AG09319 (cell line): ENCODE results near the gene SLC7A9.
"Not testable (repeated sequence)": the region's sequence is repeated elsewhere in the genome, so short reads cannot be mapped to it uniquely, and the experiment has no call there.

Source experiments
- DNase-seq: peaks from one replicate; pipeline ENCODE4 v3.0.0-alpha.2; 2010; ENCODE audit warnings: low read depth; ENCODE audit errors: extremely low read depth
- TF ChIP-seq, protein P1 (sequence below): IDR thresholded peaks from 2 replicates; pipeline ENCODE4 v1.5.1; 2011; ENCODE audit warnings: low read depth, mild to moderate bottlenecking, inconsistent platforms, low read length, moderate library complexity

SLC7A9 gene

DNA sequence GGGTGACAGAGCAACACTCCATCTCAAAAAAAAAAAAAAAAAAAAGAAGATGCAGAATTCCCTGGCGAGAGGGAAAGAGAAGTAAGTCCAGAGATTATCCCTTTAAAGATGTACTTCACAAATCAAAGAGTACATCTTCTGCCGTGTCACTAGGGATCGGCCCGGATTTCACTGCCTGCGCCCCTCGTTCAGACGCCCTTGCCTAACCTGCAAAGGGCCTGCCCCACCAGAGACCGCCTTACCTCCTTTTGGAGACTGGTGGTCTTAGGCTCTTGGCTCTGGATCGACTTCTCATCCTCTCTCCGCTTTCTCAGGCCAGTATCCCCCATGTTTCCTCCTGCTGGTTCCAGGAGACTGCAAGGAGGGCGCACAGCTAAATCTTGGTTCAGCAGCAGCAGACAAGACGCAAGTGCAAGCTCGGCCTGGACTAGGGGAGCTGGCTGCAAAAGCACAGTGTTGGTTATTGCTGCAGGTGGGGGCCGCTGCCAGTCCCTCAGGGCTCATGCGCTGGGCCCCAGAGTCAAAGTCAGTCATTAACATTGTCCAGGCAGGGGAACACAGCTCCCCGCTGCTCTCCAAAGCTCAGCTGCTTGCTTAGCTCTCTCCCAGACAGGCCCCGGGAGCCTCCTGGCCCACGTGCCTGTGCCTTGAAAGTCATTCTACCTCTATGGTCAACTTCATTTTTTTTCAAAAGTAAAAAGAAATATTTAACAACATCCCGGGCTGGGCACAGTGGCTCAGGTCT lies 1.2 kb downstream of the SLC7A9 start:
- TF ChIP-seq, protein P1, sequence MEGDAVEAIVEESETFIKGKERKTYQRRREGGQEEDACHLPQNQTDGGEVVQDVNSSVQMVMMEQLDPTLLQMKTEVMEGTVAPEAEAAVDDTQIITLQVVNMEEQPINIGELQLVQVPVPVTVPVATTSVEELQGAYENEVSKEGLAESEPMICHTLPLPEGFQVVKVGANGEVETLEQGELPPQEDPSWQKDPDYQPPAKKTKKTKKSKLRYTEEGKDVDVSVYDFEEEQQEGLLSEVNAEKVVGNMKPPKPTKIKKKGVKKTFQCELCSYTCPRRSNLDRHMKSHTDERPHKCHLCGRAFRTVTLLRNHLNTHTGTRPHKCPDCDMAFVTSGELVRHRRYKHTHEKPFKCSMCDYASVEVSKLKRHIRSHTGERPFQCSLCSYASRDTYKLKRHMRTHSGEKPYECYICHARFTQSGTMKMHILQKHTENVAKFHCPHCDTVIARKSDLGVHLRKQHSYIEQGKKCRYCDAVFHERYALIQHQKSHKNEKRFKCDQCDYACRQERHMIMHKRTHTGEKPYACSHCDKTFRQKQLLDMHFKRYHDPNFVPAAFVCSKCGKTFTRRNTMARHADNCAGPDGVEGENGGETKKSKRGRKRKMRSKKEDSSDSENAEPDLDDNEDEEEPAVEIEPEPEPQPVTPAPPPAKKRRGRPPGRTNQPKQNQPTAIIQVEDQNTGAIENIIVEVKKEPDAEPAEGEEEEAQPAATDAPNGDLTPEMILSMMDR = no peak
- no peak for DNase-seq

DNA sequence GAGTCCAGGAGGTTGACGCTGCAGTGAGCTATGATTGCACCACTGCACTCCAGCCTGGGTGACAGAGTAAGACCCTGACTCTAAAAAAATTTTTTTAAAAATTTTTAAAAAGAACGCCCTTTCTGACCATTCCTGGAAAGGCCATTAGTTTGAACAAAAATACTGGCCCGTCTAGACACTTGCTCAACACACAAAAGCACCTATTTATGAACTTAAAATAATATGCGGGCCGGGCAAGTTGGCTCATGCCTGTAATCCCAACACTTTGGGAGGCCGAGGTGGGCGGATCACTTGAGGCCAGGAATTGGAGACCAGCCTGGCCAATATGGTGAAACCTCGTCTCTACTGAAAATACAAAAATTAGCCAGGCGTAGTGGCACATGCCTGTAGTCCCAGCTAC lies 2.1 kb downstream of the SLC7A9 start:
- not testable (repeated sequence) for DNase-seq

DNA sequence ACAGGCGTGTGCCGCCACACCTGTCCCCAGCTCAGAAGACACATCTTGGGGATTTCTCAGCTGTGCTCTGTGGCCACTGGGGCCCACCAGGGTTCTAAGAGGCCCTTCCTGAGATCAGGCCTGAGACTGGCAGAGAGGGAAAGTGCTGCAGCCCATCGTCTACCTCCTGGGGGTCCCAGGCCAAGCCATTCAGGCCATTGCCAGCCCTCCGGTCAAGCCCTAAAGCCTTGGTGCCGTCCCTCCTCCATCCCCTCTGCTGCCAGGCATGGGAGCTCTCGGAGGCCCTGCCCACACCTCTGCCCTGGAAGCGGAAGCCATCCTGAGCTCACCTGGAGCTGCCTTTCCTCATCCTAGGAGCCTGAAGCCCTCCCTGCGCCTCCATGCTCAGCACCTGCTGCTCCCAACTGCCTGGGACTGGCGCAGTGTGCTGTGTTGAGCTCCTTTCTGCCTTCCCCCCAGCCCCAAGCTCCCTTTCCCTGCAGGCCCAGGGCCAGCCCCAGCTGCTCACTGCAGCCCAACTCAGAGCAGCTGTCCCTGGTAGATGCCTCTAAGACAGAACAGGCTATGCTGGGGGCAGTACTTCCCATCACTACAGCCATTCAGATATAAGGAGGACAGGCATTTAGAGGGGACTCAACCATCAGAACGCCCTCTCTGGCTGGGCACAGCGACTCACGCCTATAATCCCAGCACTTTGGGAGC lies 2.9 kb downstream of the SLC7A9 start:
- TF ChIP-seq, protein P1 = no peak
- DNase-seq = no peak

DNA sequence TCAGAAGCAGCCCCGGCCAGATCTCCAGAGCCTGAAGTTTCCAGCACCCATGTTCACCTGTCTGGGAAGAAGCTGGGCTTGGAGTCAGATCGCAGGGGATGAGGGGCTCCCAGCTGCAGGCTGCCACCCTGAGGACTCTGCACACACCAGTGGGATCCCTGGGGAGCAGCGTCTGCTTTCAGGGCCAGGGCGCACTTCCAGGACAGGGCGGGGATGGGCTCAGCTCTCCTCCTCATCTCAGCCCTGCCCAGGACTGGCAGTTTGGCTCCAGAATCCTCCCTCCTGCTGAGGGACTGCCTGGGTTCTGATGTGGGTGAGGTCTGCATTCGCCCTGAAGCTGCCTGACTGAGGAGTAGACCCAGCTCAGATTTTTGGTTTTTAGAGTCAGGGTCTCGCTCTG lies 3.5 kb downstream of the SLC7A9 start:
- TF ChIP-seq, protein P1 = no peak
- DNase-seq = no peak

DNA sequence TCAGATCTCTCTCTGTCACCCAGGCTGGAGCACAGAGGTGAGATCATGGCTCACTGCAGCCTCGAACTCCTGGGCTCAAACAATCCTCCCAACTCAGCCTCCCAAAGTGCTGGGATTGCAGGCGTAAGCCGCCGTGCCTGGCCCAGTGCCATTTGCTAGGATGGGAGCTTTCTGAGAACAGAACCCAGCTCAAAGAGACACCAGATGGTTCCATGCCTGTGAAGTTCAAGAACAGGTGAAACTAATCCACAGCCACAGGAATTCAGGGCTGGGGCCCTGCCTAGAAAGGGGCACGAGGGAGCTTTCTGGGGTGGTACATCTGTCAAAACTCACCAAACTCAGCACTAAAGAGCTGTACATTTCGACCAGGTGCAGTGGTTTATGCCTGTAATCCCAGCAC lies 4.2 kb downstream of the SLC7A9 start:
- TF ChIP-seq, protein P1 = no peak
- no peak for DNase-seq

DNA sequence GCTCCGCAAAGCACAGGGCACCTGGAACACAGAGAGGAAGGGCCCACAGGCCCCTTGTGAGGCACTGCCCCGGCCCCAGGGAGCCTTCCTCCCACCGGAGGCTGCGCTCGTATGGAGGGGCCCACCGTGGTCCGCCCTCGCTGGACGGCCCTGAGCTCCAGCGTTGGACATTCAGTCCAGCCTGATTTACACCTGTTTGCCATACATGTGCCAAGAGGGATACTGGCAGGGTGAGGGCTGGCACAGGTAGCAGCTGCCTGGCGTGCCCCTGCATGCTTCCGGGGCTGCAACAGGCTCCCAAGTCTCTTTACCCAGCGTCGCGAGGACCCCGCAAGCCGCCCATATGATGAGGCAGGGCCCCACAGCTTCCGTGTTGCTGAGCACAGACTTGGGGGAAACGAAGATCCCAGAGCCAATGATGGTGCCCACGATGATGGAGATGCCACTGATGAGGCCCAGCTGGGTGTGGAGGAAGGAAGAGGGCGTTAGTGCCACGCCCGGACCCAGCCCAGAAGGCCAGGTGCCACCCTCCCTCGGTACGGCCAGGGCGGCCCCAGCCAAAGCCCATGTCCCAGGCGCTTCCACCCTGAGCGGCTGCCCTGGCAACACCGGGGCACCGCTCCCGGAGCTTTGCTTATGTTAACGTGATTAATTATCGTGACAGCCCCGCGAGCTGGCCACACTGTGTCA lies 5.1 kb downstream of the SLC7A9 start:
- TF ChIP-seq, protein P1 = no peak
- DNase-seq = no peak

DNA sequence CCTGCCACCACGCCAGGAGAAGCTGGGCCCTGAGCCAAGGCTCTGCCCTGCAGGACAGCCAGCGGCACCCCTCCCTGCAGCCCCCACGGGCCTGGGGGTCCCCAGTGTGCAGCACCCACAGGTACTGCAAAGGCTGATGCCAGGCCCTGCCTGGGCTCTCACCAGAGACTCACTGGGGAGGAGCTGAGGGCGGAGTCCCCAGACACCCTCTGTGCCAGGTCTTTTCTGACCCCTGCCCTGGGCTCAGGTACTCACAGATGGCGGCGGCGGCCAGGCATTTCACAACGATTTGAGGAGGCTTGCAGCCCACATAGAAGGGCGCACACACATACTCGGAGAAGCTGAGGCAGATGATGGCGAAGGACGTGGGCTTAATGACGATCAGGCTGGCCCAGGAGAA lies 5.7 kb downstream of the SLC7A9 start:
- no peak for DNase-seq
- TF ChIP-seq, protein P1 = no peak
